Natural killer cell (primary cell): ENCODE measurements around the gene PPP1R3D. TPM values are rescaled to one million over a fixed set of nuclear protein-coding genes. Genes with fewer than 3 reads are reported as not detected.
"Not testable (repeated sequence)": the region's sequence is repeated elsewhere in the genome, so short reads cannot be mapped to it uniquely, and the experiment has no call there.

ENCODE experiments used
- ATAC-seq, 3 donors: fragments of 150-1000 bp in 2 of 3; fragments of 200-7000 bp in 1 of 3; cut with Tn5 transposase; 1 replicate in 1 of 3; 2 replicates in 2 of 3; pipeline ENCODE4 v1.10.0; 2021; ENCODE audit warnings: mild to moderate bottlenecking in 2 of 3, moderate library complexity in 2 of 3
- DNase-seq, 2 donors: peaks; one replicate each; pipeline versions ENCODE4 v3.0.0 to v3.0.0-alpha.2; 2013 to 2021; ENCODE audit warnings: mixed read lengths in 1 of 2
- H3K27ac ChIP-seq: one replicate; pipeline ENCODE4 v1.5.1; 2013; ENCODE audit warnings: mild to moderate bottlenecking, low read length
- H3K27me3 ChIP-seq: one replicate; pipeline ENCODE4 v1.6.1; 2013; ENCODE audit warnings: low read length; ENCODE audit not compliant: control insufficient read depth, insufficient read depth
- H3K36me3 ChIP-seq: one replicate; pipeline ENCODE4 v1.6.1; 2013; ENCODE audit warnings: low read length; ENCODE audit not compliant: control insufficient read depth, insufficient read depth
- H3K4me1 ChIP-seq: one replicate; pipeline ENCODE4 v1.6.1; 2013; ENCODE audit warnings: low read length; ENCODE audit not compliant: control insufficient read depth, insufficient read depth
- H3K4me3 ChIP-seq: one replicate; pipeline ENCODE4 v1.5.1; 2013; ENCODE audit warnings: low read length
- H3K9me3 ChIP-seq: one replicate; pipeline ENCODE4 v1.6.1; 2013; ENCODE audit warnings: low read length; ENCODE audit not compliant: control insufficient read depth, insufficient read depth
- H3K27ac Mint-ChIP-seq, 2 donors: one replicate each; pipeline ENCODE4 v1.8.0; 2022; ENCODE audit warnings: mild to moderate bottlenecking in 2 of 2, mixed read lengths in 2 of 2, moderate library complexity in 1 of 2
- H3K27me3 Mint-ChIP-seq, 2 donors: one replicate each; pipeline ENCODE4 v1.8.0; 2022; ENCODE audit warnings: low read depth in 2 of 2, mixed read lengths in 2 of 2
- H3K36me3 Mint-ChIP-seq: one replicate; pipeline ENCODE4 v1.8.0; 2022; ENCODE audit warnings: mixed read lengths
- H3K4me1 Mint-ChIP-seq, 2 donors: one replicate each; pipeline ENCODE4 v1.8.0; 2022; ENCODE audit warnings: mixed read lengths in 2 of 2
- H3K4me3 Mint-ChIP-seq: one replicate; pipeline ENCODE4 v1.8.0; 2022; ENCODE audit warnings: mild to moderate bottlenecking, moderate library complexity, mixed read lengths
- H3K9me3 Mint-ChIP-seq, 2 donors: one replicate each; pipeline ENCODE4 v1.8.0; 2022; ENCODE audit warnings: mixed read lengths in 2 of 2
- WGBS: methylation state at CpG from one replicate; pipeline ENCODE4 v1.1.7; 2013; ENCODE audit warnings: missing lambda C conversion rate; ENCODE audit not compliant: insufficient coverage; 5-methylcytosine and 5-hydroxymethylcytosine counted together
- intact Hi-C: fragments of 100-400 bp; cut with micrococcal nuclease; formaldehyde crosslinking; loops from one replicate; pipeline ENCODE4 v1.14.2; 2022
- total RNA-seq, 4 donors: library from RNA; stranded (reverse); fragments of 120-200 nt in 1 of 4; gene quantifications; one replicate each; pipeline versions ENCODE4 v1.2.3 to v1.2.4, GENCODE V29; 2013 to 2022
- TF ChIP-seq, protein P1 (sequence below): fragments of 200-600 bp; IDR thresholded peaks from one replicate; pipeline ENCODE4 v1.8.0; 2022; ENCODE audit warnings: antibody characterized with exemption

PPP1R3D gene
- total RNA-seq, 3 donors from 2014 or later (not counting 1 experiment from before 2014, with no cell fraction given), result 3.5 to 6.9 (median 6.7) TPM

DNA sequence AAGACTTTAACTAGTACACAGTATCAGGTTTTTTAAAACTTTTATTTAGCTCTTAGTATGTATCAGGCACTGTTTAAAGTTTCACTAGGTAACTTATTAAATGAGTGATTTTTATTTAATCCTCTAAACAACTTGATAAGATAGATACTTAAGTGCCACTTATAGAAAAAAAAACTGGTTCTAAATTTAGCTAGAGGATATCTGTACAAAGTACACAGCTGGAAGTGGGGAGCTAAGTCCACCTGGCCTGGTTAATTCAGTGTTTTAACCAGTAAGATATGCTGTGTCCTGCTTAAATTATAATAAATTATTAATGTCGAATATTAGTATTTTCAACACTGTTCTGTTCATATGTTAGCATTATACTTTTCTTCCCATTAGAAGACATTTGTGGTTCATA lies 44.2 kb downstream of the PPP1R3D start:
- no peak for DNase-seq
- Mint-ChIP-seq H3K27me3 (no peaks in the 10 kb centered on the region), H3K4me3 (no peak overlapping the region), H3K4me1 (no peaks in the 10 kb centered on the region), H3K9me3 (no peaks in the 10 kb centered on the region), H3K27ac (no peak overlapping the region), H3K36me3 (no peaks in the 10 kb centered on the region)
- WGBS, result no CpG with 5 or more reads among the region's 1 CpG
- H3K27ac ChIP-seq, result no peak overlapping the region
- intact Hi-C loops, result no loop called here
- no peak for ATAC-seq
- H3K4me3 ChIP-seq, result no peak overlapping the region
- H3K4me1 ChIP-seq, result no peaks in the 10 kb centered on the region
- no peaks in the 10 kb centered on the region for H3K36me3 ChIP-seq
- H3K27me3 ChIP-seq, result no peaks in the 10 kb centered on the region
- TF ChIP-seq, protein P1, sequence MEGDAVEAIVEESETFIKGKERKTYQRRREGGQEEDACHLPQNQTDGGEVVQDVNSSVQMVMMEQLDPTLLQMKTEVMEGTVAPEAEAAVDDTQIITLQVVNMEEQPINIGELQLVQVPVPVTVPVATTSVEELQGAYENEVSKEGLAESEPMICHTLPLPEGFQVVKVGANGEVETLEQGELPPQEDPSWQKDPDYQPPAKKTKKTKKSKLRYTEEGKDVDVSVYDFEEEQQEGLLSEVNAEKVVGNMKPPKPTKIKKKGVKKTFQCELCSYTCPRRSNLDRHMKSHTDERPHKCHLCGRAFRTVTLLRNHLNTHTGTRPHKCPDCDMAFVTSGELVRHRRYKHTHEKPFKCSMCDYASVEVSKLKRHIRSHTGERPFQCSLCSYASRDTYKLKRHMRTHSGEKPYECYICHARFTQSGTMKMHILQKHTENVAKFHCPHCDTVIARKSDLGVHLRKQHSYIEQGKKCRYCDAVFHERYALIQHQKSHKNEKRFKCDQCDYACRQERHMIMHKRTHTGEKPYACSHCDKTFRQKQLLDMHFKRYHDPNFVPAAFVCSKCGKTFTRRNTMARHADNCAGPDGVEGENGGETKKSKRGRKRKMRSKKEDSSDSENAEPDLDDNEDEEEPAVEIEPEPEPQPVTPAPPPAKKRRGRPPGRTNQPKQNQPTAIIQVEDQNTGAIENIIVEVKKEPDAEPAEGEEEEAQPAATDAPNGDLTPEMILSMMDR, result no peak
- no peaks in the 10 kb centered on the region for H3K9me3 ChIP-seq

DNA sequence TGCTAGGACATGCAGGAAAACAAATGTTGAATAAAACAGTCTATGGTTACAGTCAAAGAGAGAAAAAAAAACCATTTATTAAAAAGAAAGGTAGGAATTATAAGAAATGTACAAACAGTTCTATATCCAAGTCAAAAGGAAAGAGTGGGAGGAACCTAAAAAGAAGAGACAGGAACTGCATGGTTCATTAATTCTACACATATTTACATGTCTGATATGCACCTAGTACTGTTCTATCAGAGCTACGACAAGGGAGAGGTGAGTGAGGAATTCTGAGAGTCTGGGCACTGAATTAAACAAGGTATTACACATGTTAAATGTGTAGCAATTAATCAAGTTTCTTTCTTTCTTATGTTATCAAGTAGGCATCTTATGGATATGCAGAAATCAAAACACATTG lies 48.5 kb downstream of the PPP1R3D start:
- H3K27me3 ChIP-seq, result no peaks in the 10 kb centered on the region
- intact Hi-C loops, result no loop called here
- H3K36me3 Mint-ChIP-seq, result no peaks in the 10 kb centered on the region
- no peaks in the 10 kb centered on the region for H3K4me1 ChIP-seq
- TF ChIP-seq, protein P1, result no peak
- no peaks in the 10 kb centered on the region for H3K9me3 ChIP-seq
- H3K27me3 Mint-ChIP-seq, result no peaks in the 10 kb centered on the region
- H3K36me3 ChIP-seq, result no peaks in the 10 kb centered on the region
- H3K4me3 Mint-ChIP-seq, result no peak overlapping the region
- H3K4me3 ChIP-seq, result no peak overlapping the region
- no peaks in the 10 kb centered on the region for H3K4me1 Mint-ChIP-seq
- H3K27ac ChIP-seq, result no peak overlapping the region
- WGBS, result 71% methylated on average over 1 of the region's 1 CpG
- no peaks in the 10 kb centered on the region for H3K9me3 Mint-ChIP-seq
- no peak overlapping the region for H3K27ac Mint-ChIP-seq
- no peak for ATAC-seq
- DNase-seq, result no peak

DNA sequence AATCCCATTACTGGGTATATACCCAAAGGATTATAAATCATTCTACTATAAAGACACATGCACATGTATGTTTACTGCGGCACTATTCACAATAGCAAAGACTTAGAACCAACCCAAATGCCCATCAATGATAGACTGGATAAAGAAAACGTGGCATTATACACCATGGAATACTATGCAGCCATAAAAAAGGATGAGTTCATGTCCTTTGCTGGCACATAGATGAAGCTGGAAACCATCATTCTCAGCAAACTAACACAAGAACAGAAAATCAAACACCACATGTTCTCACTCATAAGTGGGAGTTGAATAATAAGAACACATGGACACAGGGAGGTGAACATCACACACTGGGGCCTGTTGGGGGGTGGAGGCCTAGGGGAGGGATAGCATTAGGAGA lies 50.1 kb downstream of the PPP1R3D start:
- H3K36me3 Mint-ChIP-seq, H3K27ac Mint-ChIP-seq, H3K9me3 Mint-ChIP-seq, H3K27ac ChIP-seq, H3K4me1 ChIP-seq, H3K36me3 ChIP-seq, H3K27me3 ChIP-seq, ATAC-seq, H3K4me3 ChIP-seq, H3K27me3 Mint-ChIP-seq, H3K4me3 Mint-ChIP-seq, DNase-seq, H3K4me1 Mint-ChIP-seq, H3K9me3 ChIP-seq, intact Hi-C loops: not testable (repeated sequence)
- WGBS, result 77% methylated on average over 2 of the region's 2 CpGs

DNA sequence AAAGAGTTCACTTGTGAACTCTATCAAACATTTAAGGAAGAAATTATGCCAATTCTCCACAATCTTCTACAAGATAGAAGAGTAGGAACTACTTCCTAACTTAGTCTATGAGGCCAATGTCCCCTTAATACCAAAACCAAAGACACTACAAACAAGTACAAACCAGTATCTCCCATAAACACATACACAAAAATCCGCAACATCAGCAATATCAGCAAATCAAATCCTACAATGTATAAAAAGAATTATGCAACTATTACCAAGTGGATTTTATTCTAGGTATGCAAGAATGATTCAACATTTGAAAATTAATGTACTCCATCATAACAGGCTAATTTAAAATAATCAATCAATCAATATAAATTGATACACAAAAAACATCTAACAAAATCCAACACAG lies 52.1 kb downstream of the PPP1R3D start:
- Histone ChIP-seq H3K27me3 (no peaks in the 10 kb centered on the region), H3K4me3 (no peak overlapping the region), H3K4me1 (no peaks in the 10 kb centered on the region), H3K36me3 (peaks cover 2% of the 10 kb centered on the region), H3K27ac (no peak overlapping the region), H3K9me3 (no peaks in the 10 kb centered on the region)
- TF ChIP-seq, protein P1, result no peak
- no peak for ATAC-seq
- Mint-ChIP-seq H3K4me3 (no peak overlapping the region), H3K36me3 (no peaks in the 10 kb centered on the region), H3K4me1 (no peaks in the 10 kb centered on the region), H3K27me3 (no peaks in the 10 kb centered on the region), H3K9me3 (no peaks in the 10 kb centered on the region), H3K27ac (no peak overlapping the region)
- no CpG with 5 or more reads among the region's 1 CpG for WGBS
- DNase-seq, result no peak
- intact Hi-C loops, result no loop called here

Other genes starting within 250 kb of the PPP1R3D start
- 1 to 10 TPM; 5.9 to 8.6 (median 7.0) TPM for gene SYCP2, start 6.7 kb downstream of the PPP1R3D start, total RNA-seq
- 10 to 100 TPM; 17.1 to 31.1 (median 27.7) TPM for gene FAM217B, start 84 bp upstream of the PPP1R3D start, total RNA-seq
- gene CDH26, start 18.1 kb upstream of the PPP1R3D start, total RNA-seq, result 1 to 10 TPM; 1.2 to 2.0 (median 1.8) TPM